Smooth muscle cell (in vitro differentiated cells): Measurements from ENCODE around the gene UBASH3B. TPM values are rescaled to one million over a fixed set of nuclear protein-coding genes. Genes with fewer than 3 reads are reported as not detected.

Experiments
- DNase-seq: peaks from one replicate; lab custom pipeline; 2025; ENCODE audit not compliant: unreplicated experiment; lab: John Stamatoyannopoulos, UW
- H2AFZ ChIP-seq: fragments of 200-600 bp; sonication (generic); 2 replicates; pipeline ENCODE4 v1.6.0; 2016; ENCODE audit warnings: antibody characterized with exemption, low read depth, mild to moderate bottlenecking
- H3F3A ChIP-seq: fragments of 200-600 bp; sonication (generic); 2 replicates; pipeline ENCODE4 v1.6.0; 2017; ENCODE audit warnings: antibody characterized with exemption, low read depth
- H3K27ac ChIP-seq: fragments of 200-600 bp; sonication (generic); 2 replicates; pipeline ENCODE4 v1.5.1; 2016; ENCODE audit warnings: low read depth, mild to moderate bottlenecking
- H3K27me3 ChIP-seq: fragments of 200-600 bp; sonication (generic); 2 replicates; pipeline ENCODE4 v1.6.1; 2016; ENCODE audit warnings: low read depth, mild to moderate bottlenecking
- H3K36me3 ChIP-seq: fragments of 200-600 bp; sonication (generic); 2 replicates; pipeline ENCODE4 v1.5.1; 2016; ENCODE audit warnings: low read depth
- H3K4me1 ChIP-seq: fragments of 200-600 bp; sonication (generic); 2 replicates; pipeline ENCODE4 v1.5.1; 2016; ENCODE audit warnings: low read depth
- H3K4me2 ChIP-seq: fragments of 200-600 bp; sonication (generic); 2 replicates; pipeline ENCODE4 v1.6.0; 2016; ENCODE audit warnings: mild to moderate bottlenecking
- H3K4me3 ChIP-seq: fragments of 200-600 bp; sonication (generic); 2 replicates; pipeline ENCODE4 v1.5.1; 2016; ENCODE audit warnings: mild to moderate bottlenecking
- H3K79me2 ChIP-seq: fragments of 200-600 bp; sonication (generic); 2 replicates; pipeline ENCODE4 v1.6.0; 2016; ENCODE audit warnings: low read depth, mild to moderate bottlenecking
- H3K9ac ChIP-seq: fragments of 200-600 bp; sonication (generic); 2 replicates; pipeline ENCODE4 v1.6.0; 2016; ENCODE audit warnings: low read depth
- H3K9me3 ChIP-seq: fragments of 200-600 bp; sonication (generic); replicated peaks from 2 replicates; pipeline ENCODE4 v1.5.1; 2016; ENCODE audit warnings: low read depth
- H4K20me1 ChIP-seq: fragments of 200-600 bp; sonication (generic); 2 replicates; pipeline ENCODE4 v1.6.0; 2016; ENCODE audit warnings: low read depth
- WGBS: methylation state at CpG from one replicate; pipeline ENCODE4 v1.1.7; 2016; ENCODE audit warnings: low lambda C conversion rate; 5-methylcytosine and 5-hydroxymethylcytosine counted together
- polyA plus RNA-seq: library from polyadenylated mRNA; unstranded; fragments of >200 nt; fragmentation: Nextera tagmentation; extraction: Ambion mirVana; gene quantifications from 2 replicates; pipeline ENCODE4 v1.2.1, GENCODE V29; 2016
- total RNA-seq: library from RNA; depleted of rRNA; stranded (reverse); fragments of >200 nt; gene quantifications from 2 replicates; pipeline ENCODE4 v1.2.3, GENCODE V29; 2014
- TF ChIP-seq, protein P1 (sequence below): fragments of 200-600 bp; sonication (generic); IDR thresholded peaks from 2 replicates; pipeline ENCODE4 v1.5.1; 2017; ENCODE audit warnings: borderline replicate concordance, mild to moderate bottlenecking, antibody characterized with exemption; ENCODE audit not compliant: insufficient read depth, poor library complexity, severe bottlenecking

Gene UBASH3B
- total and polyA plus RNA-seq, 2 experiments from 2014 or later, result 15.8 to 30.5 TPM

DNA sequence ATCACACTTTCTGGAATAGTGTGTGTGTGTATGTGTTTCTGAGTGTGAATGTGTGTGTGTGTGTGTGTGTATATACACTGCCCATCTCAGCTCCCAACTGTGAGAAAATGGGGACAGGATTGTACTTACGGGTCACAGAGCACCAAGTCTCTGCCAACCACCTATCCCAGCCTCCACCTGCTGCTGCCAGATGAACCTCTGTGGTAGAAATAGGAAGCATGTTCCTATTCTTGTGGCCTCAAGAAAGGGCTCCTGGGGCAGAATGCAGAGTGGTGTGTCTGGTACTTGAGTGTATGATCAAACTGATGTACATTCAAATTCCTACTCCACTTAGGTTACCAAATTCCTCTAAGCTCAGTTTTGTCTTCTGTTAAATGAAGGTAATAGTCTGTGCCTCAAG, 14.6 kb downstream of the UBASH3B start:
- no peak overlapping the region for H3K9ac ChIP-seq
- H4K20me1 ChIP-seq, result peaks cover 16% of the 10 kb centered on the region
- H3K4me1 ChIP-seq, result no peaks in the 10 kb centered on the region
- peaks cover 10% of the 10 kb centered on the region for H3F3A ChIP-seq
- DNase-seq, result no peak
- no peaks in the 10 kb centered on the region for H3K9me3 ChIP-seq
- H3K4me3 ChIP-seq, result no peak overlapping the region
- H3K27ac ChIP-seq, result no peak overlapping the region
- peaks cover 40% of the 10 kb centered on the region for H3K79me2 ChIP-seq
- H3K27me3 ChIP-seq, result no peaks in the 10 kb centered on the region
- no peaks in the 10 kb centered on the region for H3K36me3 ChIP-seq
- TF ChIP-seq, protein P1, sequence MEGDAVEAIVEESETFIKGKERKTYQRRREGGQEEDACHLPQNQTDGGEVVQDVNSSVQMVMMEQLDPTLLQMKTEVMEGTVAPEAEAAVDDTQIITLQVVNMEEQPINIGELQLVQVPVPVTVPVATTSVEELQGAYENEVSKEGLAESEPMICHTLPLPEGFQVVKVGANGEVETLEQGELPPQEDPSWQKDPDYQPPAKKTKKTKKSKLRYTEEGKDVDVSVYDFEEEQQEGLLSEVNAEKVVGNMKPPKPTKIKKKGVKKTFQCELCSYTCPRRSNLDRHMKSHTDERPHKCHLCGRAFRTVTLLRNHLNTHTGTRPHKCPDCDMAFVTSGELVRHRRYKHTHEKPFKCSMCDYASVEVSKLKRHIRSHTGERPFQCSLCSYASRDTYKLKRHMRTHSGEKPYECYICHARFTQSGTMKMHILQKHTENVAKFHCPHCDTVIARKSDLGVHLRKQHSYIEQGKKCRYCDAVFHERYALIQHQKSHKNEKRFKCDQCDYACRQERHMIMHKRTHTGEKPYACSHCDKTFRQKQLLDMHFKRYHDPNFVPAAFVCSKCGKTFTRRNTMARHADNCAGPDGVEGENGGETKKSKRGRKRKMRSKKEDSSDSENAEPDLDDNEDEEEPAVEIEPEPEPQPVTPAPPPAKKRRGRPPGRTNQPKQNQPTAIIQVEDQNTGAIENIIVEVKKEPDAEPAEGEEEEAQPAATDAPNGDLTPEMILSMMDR, result no peak
- no peak overlapping the region for H3K4me2 ChIP-seq
- WGBS, result 100% methylated on average over 1 of the region's 1 CpG
- no peak overlapping the region for H2AFZ ChIP-seq

DNA sequence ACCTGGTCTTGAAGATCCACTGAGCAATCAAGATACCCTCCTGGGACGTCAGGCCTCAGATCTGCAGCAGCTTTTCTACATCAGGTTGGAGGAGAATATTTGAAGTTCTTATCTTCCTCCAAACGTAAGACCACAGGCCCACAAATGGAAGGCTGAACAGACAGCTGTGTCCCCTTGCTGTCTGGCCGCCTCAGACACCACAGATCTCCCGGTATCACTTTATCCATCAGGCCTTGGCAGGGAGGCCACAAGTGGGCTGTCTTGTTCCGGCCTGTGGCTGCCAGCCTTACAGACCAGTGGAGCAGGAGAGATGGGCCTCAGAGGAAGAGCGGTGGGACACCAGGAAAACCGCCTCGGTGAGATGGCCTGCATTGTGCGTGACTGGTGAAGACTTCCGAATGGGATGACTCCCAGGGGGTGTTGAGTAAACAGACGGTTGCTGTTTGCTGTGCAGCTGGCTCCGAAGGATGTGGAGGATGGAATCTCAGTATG, 15.9 kb downstream of the UBASH3B start:
- Histone ChIP-seq H3K4me1 (no peaks in the 10 kb centered on the region), H2AFZ (no peak overlapping the region), H3K36me3 (no peaks in the 10 kb centered on the region), H3K9ac (peak overlapping the region; percentile 3), H4K20me1 (peaks cover 23% of the 10 kb centered on the region), H3K79me2 (peaks cover 39% of the 10 kb centered on the region), H3K9me3 (no peaks in the 10 kb centered on the region), H3F3A (peaks cover 10% of the 10 kb centered on the region), H3K4me3 (no peak overlapping the region), H3K27ac (peak overlapping the region; percentile 84), H3K4me2 (no peak overlapping the region), H3K27me3 (no peaks in the 10 kb centered on the region)
- TF ChIP-seq, protein P1, result no peak
- 59% methylated on average over 12 of the region's 12 CpGs for WGBS
- no peak for DNase-seq

DNA sequence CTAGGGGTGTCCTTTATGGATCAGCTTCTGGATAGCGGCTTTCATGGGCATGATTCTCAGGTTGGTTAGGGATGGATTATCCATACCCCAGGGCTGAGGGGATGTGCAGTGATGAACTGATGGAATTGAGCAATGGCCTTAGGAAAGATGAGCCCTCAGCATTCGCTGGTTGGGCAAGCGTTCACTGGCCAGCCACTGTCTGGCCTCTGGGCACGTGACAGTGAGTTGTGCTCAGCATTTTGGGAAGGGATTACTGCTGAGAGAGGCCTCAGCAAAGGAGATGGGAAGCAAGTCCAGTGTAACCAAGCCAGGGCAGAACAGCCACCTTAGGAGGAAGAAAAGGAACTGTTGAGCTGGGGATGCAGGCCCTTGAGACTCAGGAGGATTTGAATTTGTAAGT, 17.4 kb downstream of the UBASH3B start:
- TF ChIP-seq, protein P1, result no peak
- Histone ChIP-seq H3K4me3 (no peak overlapping the region), H3K79me2 (peaks cover 41% of the 10 kb centered on the region), H3K4me1 (no peaks in the 10 kb centered on the region), H3K36me3 (no peaks in the 10 kb centered on the region), H3K4me2 (no peak overlapping the region), H3K9me3 (no peaks in the 10 kb centered on the region), H3K9ac (no peak overlapping the region), H3K27me3 (no peaks in the 10 kb centered on the region), H3K27ac (peak overlapping the region; percentile 84), H3F3A (peaks cover 2% of the 10 kb centered on the region), H4K20me1 (peaks cover 28% of the 10 kb centered on the region), H2AFZ (no peak overlapping the region)
- 85% methylated on average over 4 of the region's 4 CpGs for WGBS
- DNase-seq, result no peak

DNA sequence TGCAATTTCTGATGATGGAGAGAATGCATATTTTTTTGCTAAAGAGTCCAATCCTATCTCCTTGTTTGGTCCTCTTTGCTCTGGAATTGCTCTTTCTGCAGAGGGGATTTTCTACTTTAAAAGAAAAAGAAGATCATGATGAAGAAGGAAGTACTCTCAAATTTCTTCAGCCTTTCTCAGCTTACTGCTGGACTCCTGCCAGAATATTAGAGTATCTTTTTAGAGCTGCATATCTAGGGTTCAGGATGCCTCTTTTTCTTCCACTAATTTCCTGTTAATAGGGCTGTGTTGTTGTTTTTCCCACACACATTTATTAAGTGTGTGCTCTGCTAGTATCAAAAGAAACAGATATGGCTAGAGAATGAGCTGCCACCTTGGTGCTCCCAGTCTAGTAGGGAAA, 18.2 kb downstream of the UBASH3B start:
- Histone ChIP-seq H3K9me3 (no peaks in the 10 kb centered on the region), H3K4me1 (no peaks in the 10 kb centered on the region), H3K9ac (no peak overlapping the region), H3K36me3 (no peaks in the 10 kb centered on the region), H3K27me3 (no peaks in the 10 kb centered on the region), H3F3A (no peaks in the 10 kb centered on the region), H2AFZ (no peak overlapping the region), H3K27ac (no peak overlapping the region), H3K4me3 (no peak overlapping the region), H3K4me2 (no peak overlapping the region), H4K20me1 (peaks cover 25% of the 10 kb centered on the region), H3K79me2 (peaks cover 47% of the 10 kb centered on the region)
- no peak for DNase-seq
- TF ChIP-seq, protein P1, result no peak
